HG02623 (cell line): Measurements from ENCODE around the gene UBR7.
"Not testable (repeated sequence)": the region's sequence is repeated elsewhere in the genome, so short reads cannot be mapped to it uniquely, and the experiment has no call there.

Experiments used
- ATAC-seq: cut with Tn5 transposase; IDR thresholded peaks from one replicate; pipeline ENCODE4 v1.9.1; 2021; ENCODE audit warnings: moderate library complexity; ENCODE audit not compliant: unreplicated experiment

The UBR7 gene

DNA sequence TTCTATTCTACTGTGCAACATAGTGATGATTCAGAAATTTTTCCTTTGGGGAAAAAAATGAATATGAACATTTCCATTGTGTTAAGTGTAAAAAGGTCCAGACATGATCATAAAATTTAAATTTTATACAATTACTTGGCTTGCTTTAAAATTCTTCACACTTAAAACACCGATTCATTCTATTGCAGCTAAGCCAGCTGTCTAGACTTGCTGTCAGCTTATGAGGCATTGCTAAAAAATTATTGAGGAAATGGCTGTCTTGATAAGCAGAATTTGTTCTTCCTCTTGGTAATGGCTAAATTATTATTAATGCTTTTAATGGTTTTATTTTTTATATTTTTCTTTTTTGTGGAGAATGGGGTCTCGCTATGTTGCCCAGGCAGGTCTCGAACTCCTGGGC is 20.1 kb upstream of the UBR7 start:
- no peak for ATAC-seq

DNA sequence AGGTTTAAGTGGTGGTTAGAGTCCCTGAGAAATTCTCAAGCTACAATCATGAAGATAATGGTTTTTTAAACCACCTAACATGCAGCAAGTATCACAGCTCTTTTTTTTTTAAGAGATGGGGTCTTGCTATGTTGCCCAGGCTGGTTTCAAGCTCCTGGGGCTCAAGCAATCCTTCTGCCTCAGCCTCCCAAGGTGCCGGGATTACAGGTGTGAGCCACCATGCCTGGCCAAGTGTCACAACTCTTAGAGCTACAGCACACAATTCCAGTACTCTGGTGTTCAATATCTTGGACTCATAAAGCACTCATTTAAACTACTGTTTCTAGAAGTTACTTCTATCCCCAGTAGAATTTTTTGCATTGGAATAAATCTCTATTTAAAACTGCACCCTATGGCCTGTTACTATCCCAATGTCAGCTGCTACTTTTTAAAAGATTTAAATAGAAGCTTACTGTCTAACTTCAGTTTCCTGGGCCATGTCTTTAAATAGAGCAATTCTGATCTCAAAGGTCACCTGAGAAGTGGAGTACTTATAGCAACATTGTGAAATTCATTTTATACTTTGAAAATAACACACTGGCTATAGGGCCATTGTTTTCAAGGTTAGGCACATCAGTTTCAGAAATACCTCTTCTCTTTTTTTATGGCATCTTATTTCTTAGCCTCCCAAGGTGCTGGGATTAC is 11.6 kb upstream of the UBR7 start:
- ATAC-seq = no peak

DNA sequence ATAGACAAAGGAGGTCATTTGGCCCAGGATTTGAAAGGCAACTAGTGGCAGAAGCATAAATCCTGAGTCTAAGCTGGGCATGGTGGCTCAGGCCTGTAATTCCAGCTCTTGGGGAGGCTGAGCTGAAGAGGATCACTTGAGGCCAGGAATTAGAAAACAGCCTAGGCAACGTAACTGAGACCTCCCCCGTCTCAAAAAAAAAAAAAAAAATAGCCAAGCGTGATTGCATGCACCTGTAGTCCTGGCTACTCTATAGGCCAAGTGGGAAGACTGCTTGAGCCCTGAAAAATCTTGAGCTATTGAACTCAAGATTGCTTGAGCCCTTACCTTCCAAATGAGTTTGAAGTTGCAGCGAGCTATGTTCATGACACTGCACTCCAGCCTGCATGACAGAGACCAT is 8.0 kb upstream of the UBR7 start:
- ATAC-seq = no peak

DNA sequence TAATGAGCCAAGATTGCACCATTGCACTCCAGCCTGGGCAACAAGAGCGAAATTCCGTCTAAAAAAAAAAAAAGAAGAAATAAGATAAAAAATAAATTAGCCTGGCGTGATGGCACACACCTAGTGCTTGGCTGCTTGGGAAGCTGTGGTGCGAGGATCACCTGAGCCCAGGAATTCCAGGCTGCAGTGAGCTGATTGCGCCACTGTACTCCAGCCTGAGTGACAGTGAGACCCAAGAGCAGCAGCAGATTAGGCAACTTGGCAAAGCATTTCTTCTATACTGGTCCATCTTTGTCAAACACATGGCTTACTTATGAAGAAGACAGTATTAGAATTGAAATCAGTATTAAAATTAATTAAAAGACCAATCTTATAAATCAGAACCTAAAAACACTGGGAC is 6.5 kb upstream of the UBR7 start:
- ATAC-seq = no peak

DNA sequence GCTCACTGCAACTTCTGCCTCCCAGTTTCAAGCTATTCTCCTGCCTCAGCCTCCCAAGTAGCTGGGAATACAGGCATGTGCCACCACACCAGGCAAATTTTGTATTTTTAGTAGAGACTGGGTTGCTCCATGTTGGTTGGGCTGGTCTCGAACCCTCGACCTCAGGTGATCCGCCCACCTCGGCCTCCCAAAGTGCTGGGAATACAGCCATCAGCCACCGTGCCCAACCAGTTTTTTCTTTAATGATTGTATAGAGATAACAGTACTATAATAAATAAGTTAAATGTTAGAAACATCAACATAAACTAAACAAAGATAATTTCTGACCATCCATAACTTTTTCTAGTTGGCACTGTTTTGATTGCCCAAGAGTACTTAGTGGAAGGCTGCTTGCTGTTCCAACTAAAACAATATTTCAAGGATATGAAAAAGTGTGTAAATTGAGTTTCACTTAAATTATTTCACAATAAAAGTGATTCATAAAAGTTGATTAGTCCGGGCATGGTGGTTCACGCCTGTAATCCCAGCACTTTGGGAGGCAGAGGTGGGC is 5.8 kb upstream of the UBR7 start:
- no peak for ATAC-seq

DNA sequence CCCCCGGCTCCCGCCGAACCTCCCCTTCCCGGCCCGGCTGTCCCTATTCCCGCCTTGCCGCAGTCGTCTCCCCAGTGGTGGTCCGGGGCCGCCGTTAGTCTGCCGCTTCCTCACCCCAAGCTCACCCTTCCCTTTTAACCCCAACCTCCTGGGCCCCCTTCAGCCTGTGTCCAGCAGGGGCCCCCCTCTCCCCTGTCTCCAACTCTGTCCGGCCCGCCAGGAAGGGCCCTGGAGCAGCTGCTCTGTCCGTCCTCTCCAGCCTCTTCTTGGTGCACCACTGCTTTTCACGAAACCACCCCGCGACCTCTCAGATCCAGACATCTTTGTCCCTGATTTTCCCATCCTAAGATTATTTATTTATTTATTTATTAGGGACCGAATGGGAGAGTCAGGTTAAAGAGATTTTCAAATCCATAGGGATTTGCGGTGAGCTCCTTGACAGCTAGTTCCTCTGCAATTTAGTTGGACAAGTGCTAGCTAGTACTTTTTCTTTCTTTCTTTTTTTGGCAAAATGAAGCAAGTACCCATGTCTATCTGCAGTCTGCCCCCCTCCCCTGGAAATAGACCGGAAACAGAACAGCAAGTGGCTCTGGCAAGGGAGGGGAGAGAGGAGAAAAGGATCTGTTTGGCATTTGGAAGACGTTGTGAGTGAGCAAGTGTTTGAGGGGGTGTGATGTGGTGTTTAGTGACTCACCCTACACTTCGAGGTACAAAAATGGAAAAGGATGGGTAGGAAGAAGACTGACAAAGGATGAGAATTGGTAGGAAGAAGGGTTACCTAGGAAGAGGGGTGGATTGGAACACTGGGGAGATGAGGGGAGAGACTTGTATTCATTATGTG is 632 bp downstream of the UBR7 start:
- peak; percentile 33 for ATAC-seq

DNA sequence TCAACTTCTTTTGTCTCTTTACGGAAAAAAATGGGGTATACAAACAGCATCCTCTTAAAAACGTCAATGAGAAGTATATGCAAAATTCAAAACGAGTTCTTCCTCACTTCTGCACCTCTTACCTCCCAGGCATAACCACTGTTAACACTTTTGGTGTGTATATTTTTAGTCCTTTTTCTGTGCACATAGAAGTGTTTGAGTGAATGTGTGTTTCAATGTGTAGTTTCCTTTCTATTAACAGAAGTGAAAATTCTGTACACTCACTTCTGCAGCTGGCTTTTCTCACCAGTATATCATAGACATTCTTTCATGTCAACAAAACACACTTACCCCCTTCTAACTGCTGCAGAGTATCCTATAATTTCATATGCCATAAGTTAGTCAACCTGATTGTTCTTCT is 5.4 kb downstream of the UBR7 start:
- ATAC-seq = peak; percentile 74

DNA sequence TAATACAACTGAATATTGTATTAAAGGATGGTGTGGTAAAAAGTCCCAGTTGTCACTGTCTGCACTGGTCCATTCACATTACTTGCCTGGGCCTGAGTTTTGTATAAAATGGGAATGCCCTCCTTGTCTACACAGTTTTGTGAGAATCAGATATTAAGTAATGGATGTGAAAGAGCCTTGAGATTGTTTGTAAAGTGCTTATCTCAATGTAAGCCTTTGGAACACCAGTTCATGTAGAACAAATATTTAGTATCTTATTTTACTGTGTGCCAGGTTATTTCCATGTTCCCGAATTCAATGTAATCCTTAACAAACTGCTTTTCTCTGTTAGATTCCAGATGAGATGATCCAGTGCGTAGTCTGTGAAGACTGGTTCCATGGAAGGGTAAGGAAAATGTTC is 7.5 kb downstream of the UBR7 start:
- no peak for ATAC-seq

DNA sequence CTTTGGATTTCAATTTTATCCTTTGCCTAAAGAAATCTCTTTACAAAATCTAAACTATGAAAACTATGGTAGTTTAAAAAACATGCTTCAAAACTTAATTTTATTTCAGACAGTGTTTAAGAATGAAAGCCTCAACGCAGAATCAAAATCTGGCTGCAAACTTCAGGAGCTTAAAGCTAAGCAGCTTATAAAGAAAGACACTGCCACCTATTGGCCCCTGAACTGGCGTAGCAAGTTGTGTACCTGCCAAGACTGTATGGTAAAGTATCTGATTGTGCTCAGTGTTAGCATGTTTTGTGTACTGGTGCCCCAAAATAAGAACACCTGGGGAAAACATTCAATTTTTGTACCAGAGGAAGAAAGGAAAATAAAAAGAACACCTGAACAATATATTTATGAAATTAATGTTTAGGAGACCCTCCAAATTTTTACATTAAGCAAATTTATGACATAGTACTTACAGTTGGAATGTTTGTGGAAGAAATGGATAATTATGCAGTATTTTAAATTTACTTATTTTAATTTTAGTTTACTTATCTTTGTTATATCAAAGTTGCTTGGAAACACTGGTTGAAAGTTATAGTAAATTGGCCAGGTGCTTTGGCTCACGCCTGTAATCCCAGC is 12.2 kb downstream of the UBR7 start:
- ATAC-seq = peak; percentile 61

DNA sequence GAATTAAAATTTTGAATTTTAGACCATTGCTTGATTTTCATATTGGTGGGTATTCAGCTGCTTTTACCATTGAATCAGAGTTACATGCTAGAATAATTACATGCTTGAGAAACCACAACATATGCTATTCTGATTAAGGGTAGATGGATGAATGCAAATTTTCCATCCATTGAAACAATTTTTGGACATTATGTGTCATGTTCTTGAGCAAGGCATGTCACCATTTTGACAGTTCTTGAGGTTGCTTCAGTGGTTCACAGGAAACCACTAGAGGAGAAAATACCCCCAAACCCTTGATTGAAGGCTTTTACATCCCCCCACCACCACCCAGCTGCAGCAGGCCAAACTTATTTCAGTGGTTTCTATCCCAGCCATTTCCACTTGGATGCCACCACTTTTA is 13.5 kb downstream of the UBR7 start:
- no peak for ATAC-seq

DNA sequence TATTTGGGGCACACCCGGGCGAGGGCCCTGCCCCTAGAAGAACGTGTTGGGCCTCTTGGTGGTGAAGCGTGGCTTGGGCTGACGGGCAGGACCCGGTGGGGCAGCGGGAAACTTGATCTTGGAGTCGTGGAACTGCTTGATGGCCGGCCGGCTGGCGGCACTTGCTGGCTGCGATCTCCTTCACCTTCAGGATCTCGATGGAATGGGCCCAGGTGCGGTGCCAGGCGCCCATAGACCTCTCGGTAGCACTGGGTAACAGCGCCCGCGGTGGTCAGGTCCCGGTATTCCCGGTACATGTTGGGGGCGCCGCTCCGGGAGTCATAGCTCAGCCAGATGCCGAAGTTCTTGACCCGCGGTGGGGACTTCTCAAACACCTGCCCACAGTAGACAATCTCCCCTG is 16.5 kb downstream of the UBR7 start:
- no peak for ATAC-seq

DNA sequence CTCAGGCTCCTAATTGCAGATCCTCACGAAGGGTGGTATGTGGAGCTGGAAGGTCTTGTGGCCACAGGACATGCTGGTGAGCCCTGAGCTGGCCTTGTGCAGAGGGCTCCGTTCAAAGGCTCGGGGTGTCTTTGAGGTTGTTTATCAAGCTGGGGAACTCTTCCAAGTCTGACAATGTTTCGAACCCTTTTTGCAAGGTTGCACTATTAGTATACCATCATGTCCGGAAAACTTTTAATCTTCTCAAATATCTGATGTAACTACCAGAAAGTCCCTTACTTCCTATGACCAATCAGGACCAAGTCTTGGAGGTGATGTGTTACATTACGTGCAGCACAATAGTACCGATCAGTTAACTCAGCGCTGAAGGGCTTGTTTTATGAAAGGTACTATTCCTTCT is 21.5 kb downstream of the UBR7 start:
- ATAC-seq = no peak

DNA sequence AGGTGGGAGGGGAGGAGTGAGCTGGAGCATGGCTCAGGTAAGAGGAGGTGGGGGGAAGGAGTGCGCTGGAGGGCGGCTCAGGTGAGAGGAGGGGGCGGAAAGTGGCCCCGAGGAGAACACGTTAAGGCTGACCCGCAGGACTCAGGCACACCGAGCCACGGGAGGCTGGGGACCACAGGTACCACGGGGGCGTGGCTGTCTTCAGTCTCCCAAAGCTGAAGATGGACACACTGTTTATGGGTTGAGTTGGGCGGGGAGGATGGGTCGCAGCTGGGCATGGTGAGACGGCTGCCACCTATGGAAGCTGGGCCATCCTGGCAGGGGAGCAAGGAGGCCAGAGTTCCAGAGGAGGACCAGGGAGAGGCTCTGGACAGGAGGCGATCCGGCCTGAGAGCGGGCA is 23.5 kb downstream of the UBR7 start:
- ATAC-seq = no peak

DNA sequence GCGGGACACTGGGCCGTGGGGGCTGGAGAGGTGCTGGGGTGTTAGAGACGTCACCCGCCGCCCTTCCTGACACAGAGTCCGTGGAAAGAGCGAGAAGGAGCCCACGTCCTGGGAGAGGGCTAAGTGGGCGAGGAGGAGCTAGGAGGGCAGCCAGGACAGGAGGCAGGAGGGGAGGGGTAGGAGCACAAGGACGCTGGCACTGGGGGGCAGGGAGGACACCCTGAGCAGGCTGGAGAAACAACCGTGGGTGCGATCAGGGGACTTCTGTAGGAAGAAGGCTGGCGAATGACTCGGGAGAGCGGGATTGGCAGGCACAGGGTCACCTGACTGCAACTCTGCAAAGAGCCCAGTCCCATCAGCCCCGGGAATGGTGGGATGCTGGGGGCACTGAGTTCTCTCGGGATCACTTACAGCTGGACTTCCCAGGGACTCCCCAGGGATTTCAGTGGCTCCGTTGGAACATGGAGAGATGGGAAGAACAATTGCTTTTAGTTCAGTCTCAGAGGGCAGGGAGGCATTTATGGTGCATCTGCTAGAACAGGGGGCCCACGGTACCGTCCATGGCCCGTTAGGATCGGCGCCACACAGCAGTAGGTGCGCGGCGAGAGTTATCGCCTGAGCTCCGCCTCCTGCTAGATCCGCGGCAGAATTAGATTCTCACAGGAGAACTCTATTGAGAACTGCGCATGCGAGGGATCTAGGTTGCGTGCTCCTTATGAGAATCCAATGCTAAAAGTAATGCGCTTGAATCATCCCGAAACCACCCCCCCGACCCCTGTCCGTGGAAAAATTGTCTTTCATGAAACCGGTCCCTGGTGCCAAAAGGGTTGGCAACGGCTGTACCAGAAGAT is 24.3 kb downstream of the UBR7 start:
- no peak for ATAC-seq

DNA sequence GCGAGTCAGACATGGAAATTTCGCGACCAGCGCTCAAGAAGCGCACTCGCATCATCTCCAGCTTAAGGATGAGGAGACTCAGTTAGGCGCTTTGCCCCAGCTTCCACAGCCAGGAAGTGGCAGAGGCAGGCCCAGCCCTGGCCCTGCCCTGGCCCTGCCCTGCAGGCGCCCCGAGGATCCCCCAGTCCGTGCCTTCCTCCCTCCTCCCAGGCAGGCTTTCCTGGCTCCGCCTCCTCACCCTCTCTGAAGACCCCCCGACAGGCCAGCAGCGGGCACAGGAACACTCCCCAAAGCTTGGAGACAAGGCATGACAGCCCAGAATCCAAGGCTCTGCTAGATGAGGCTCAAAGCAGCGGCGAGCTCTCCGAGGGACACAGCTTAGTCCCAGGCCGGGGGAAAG is 25.1 kb downstream of the UBR7 start:
- no peak for ATAC-seq

DNA sequence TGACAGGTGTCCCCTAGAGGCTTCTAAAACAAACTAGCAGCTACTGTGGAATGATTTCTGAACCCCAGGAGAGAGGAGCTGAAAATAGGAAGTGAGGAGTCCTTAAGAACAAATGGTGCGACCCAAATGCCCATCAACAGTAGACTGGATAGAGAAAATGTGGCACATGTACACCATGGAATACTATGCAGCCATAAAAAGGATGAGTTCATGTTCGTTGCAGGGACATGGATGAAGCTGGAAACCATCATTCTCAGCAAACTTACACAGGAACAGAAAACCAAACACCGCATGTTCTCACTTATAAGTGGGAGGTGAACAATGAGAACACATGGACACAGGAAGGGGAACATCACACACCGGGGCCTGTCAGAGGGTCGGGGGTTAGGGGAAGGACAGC is 26.0 kb downstream of the UBR7 start:
- not testable (repeated sequence) for ATAC-seq

DNA sequence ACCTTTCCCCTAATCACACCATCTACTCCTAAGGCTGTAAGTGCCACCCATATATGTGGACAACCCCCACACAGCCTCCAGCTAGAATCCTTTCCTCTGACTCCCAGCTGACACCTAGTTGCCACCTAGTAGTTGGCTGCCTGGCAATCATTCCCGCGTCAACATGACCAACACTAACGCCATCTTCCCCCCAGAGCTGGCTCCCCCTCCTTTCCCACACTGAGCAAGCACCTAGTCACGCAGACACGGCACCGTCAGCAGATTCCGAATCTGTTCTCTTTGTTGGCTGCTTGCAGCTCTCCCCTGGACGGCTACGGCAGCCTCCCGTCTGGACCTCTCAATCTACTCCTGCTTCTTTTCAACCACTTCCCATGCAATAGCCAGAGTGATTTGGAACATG is 27.7 kb downstream of the UBR7 start:
- no peak for ATAC-seq

DNA sequence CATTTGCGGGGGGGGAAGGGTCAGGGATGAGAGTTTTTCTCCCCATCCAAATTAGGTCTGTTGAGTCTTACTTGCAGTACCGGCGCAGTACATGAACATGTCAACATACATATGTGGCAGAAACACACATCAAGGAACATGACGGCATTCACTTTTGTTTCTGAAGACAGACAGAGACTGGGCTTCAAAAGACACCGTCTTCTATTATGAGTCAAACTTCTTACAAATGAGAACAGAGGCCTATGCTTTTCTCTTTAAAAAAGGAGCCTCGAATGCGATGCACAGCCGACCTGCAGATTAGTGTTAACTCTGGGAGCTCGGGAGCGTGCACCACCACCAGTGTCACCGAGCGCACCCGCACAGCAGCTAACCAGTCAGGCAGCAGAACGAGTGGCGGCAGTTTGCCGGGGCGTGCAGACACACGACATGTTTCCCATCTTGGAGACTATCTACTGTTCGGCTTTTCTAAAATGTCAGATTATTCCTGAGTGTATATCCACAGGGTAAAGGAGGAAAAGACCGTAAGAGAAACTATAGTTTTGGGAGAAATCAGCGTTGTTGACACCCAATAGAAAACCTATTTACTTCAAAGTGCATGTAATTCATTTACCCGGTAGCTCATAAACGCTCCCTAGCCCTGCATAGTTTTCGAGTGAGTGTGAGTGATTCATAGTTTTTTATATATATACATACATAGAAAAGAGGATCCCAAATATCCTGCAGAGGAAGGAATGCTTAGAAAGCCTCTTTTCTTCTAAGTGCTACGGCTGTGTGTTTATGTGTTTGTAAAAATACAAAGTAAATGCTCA is 33.0 kb downstream of the UBR7 start:
- ATAC-seq = no peak

DNA sequence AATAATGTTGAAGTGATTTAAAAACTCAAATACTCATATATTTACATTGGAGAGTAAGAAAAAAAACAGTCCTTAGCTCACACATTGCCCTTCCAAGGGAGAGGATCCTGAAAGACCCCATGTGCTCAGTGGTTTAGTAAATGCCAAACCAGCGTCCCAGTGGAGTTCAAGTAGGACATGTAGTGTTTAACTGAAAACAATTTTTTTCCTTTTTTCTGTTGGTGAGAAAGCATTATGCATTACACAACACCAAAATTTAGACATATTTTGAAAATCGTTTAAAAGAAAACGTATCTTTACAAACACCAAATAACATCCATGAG is 33.6 kb downstream of the UBR7 start:
- ATAC-seq = no peak

DNA sequence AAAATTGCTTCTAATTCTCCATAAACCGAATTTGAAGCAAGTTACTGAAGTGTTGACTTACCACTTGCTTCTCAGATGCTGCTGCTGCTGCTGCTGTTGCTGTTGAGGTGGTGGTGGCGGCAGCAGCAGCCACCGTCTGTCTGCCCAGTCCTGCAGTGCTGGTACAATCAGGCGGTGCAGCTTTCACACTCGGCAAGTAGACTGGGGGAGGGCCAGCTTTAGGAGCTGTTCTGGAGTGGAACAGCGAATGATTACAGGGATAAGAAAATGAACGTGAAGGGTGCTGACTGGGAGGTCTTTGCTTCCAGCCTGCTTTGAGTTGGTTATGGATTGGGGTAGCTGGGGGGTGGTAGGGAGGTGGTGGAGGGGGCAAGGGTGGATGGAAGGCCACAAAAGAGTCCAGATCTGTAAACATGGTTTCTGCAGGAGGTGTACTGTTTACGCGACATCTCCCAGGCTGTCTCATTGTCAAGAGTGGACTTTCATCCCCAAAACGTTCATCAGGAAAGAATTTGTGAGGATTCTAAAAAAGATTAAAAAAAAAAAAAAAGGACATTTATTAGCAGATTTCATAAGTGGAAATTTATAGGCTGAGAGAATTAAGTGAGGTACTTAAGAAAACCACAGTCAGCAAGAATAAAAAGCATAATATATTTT is 38.8 kb downstream of the UBR7 start:
- no peak for ATAC-seq
